MCF 10A (cell line): ENCODE data around the gene ZDHHC22. TPM values are rescaled to one million over a fixed set of nuclear protein-coding genes. Genes with fewer than 3 reads are reported as not detected.

Experiments
- BruUV-seq: library from RNA; stranded (reverse); fragments of 400-500 nt; replicated peaks from 2 replicates; lab custom pipeline; 2021; lab: Mats Ljungman, UMichigan
- CTCF ChIA-PET: fragments of 300-600 bp; sonication (Branson Sonifier 250); formaldehyde crosslinking; extraction: SDS; loops from one replicate; lab custom pipeline; 2021; ENCODE audit warnings: antibody characterized with exemption, inconsistent platforms; lab: Yijun Ruan, JAX
- POLR2A ChIA-PET: fragments of 300-600, 350-650 bp; sonication (Branson Sonifier 250); formaldehyde crosslinking; extraction: SDS; loops from one replicate; lab custom pipeline; 2020; ENCODE audit warnings: antibody characterized with exemption, inconsistent platforms; lab: Yijun Ruan, JAX
- DNase-seq: peaks from one replicate; pipeline ENCODE4 v3.0.0-alpha.2; 2018; ENCODE audit not compliant: unreplicated experiment
- H3K27ac Mint-ChIP-seq: one replicate; pipeline ENCODE4 v1.8.0; 2022; ENCODE audit warnings: mild to moderate bottlenecking, low read depth, mixed read lengths; ENCODE audit not compliant: unreplicated experiment
- H3K27me3 Mint-ChIP-seq: one replicate; pipeline ENCODE4 v1.8.0; 2022; ENCODE audit warnings: mixed read lengths; ENCODE audit not compliant: insufficient read depth, unreplicated experiment
- H3K36me3 Mint-ChIP-seq: one replicate; pipeline ENCODE4 v1.8.0; 2022; ENCODE audit warnings: mild to moderate bottlenecking, moderate library complexity, mixed read lengths; ENCODE audit not compliant: insufficient read depth, unreplicated experiment
- H3K4me1 Mint-ChIP-seq: one replicate; pipeline ENCODE4 v1.8.0; 2022; ENCODE audit warnings: mixed read lengths; ENCODE audit not compliant: insufficient read depth, unreplicated experiment
- H3K4me3 Mint-ChIP-seq: one replicate; pipeline ENCODE4 v1.8.0; 2022; ENCODE audit warnings: mild to moderate bottlenecking, moderate library complexity, mixed read lengths; ENCODE audit not compliant: unreplicated experiment
- H3K9me3 Mint-ChIP-seq: one replicate; pipeline ENCODE4 v1.8.0; 2022; ENCODE audit warnings: mixed read lengths; ENCODE audit not compliant: unreplicated experiment
- CTCF ChIP-seq: fragments of 200-600 bp; IDR thresholded peaks from one replicate; pipeline ENCODE4 v1.8.0; 2022; ENCODE audit warnings: antibody characterized with exemption, mild to moderate bottlenecking; ENCODE audit not compliant: unreplicated experiment
- intact Hi-C: fragments of 100-400 bp; cut with micrococcal nuclease; formaldehyde crosslinking; loops from 2 replicates; pipeline ENCODE4 v1.14.1; 2022
- total RNA-seq: library from RNA; stranded (reverse); gene quantifications from 2 replicates; pipeline ENCODE4 v1.2.3, GENCODE V29; 2022

The ZDHHC22 gene
- total RNA-seq, 1 experiment from 2014 or later = not detected

- CTCF ChIA-PET = interaction anchor here (0.9 kb wide), 1 partner anchor 208 kb away, joined by 3 read pairs; no protein-coding TSS in a partner anchor
- POLR2A ChIA-PET = interaction anchor here (0.6 kb wide), 1 partner anchor 34 kb away, joined by 3 read pairs; no protein-coding TSS in a partner anchor
- H3K4me3 Mint-ChIP-seq = no peak overlapping the region
These were observed 34.4 kb downstream of the ZDHHC22 start for GRCh38 chr14:77107228-77107627.

GRCh38 chr14:77106666-77107065 is 34.9 kb downstream of the ZDHHC22 start:
- ChIA-PET CTCF (interaction anchor here (1.0 kb wide), 1 partner anchor 194 kb away, joined by 9 read pairs; no protein-coding TSS in a partner anchor), POLR2A (no interaction called here)
- Mint-ChIP-seq H3K4me3 (no peak overlapping the region), H3K4me1 (peaks cover 13% of the 10 kb centered on the region), H3K27ac (no peak overlapping the region), H3K36me3 (peaks cover 60% of the 10 kb centered on the region), H3K9me3 (no peaks in the 10 kb centered on the region), H3K27me3 (no peaks in the 10 kb centered on the region)
- DNase-seq = no peak
- intact Hi-C loops = no loop called here
- no TSS peak for BruUV-seq
- no peak for TF ChIP-seq CTCF

More at GRCh38 chr14:77107228-77107627, 34.4 kb downstream of the ZDHHC22 start:
- Mint-ChIP-seq H3K27ac (no peak overlapping the region), H3K4me1 (peaks cover 13% of the 10 kb centered on the region), H3K36me3 (peaks cover 62% of the 10 kb centered on the region), H3K27me3 (no peaks in the 10 kb centered on the region), H3K9me3 (no peaks in the 10 kb centered on the region)
- BruUV-seq = TSS peak; percentile 6
- intact Hi-C loops = no loop called here
- no peak for DNase-seq
- TF ChIP-seq CTCF = no peak

- ChIA-PET POLR2A (no interaction called here), CTCF (interaction anchor here (0.5 to 2.4 kb wide), 5 partner anchors 8 to 232 kb away, joined by 3 to 9 read pairs (median 7); no protein-coding TSS in a partner anchor)
- no peak for TF ChIP-seq CTCF
- Mint-ChIP-seq H3K4me3 (no peak overlapping the region), H3K27ac (no peak overlapping the region), H3K36me3 (peaks cover 47% of the 10 kb centered on the region), H3K27me3 (no peaks in the 10 kb centered on the region), H3K4me1 (peaks cover 26% of the 10 kb centered on the region), H3K9me3 (no peaks in the 10 kb centered on the region)
- no TSS peak for BruUV-seq
- intact Hi-C loops = no loop called here
- DNase-seq = no peak
These were observed 36.2 kb downstream of the ZDHHC22 start for GRCh38 chr14:77105145-77105939.

GRCh38 chr14:77104393-77104792 is 37.2 kb downstream of the ZDHHC22 start:
- POLR2A ChIA-PET = interaction anchor here (1.6 kb wide), 1 partner anchor 18 kb away, joined by 4 read pairs; no protein-coding TSS in a partner anchor
- Mint-ChIP-seq H3K4me1 (peaks cover 30% of the 10 kb centered on the region), H3K36me3 (peaks cover 38% of the 10 kb centered on the region), H3K27ac (peak overlapping the region; percentile 70), H3K27me3 (no peaks in the 10 kb centered on the region), H3K9me3 (no peaks in the 10 kb centered on the region), H3K4me3 (no peak overlapping the region)
- no peak for DNase-seq
- BruUV-seq = no TSS peak
- intact Hi-C loops = no loop called here
- CTCF ChIA-PET = interaction anchor here (2.2 to 2.4 kb wide), 2 partner anchors 9 to 231 kb away, joined by 7 to 9 read pairs; no protein-coding TSS in a partner anchor
- no peak for TF ChIP-seq CTCF
